H1 (cell line): ENCODE measurements around the gene NAA11. TPM values are rescaled to one million over a fixed set of nuclear protein-coding genes. Genes with fewer than 3 reads are reported as not detected.

Experiments
- BACH1 ChIP-seq: IDR thresholded peaks from 2 replicates; pipeline ENCODE4 v1.6.1; 2012; ENCODE audit warnings: low read length, improper control_type of control experiment
- BCL11A ChIP-seq, 2 experiments: IDR thresholded peaks; one replicate each; pipeline ENCODE4 v1.6.1; 2011; ENCODE audit warnings: low read depth in 2 of 2, low read length in 2 of 2, mild to moderate bottlenecking in 2 of 2
- CEBPB ChIP-seq: IDR thresholded peaks from 2 replicates; pipeline ENCODE4 v1.6.1; 2012; ENCODE audit warnings: low read depth, low read length
- CHD2 ChIP-seq: IDR thresholded peaks from 2 replicates; pipeline ENCODE4 v1.6.1; 2012; ENCODE audit warnings: low read length, improper control_type of control experiment
- CHD7 ChIP-seq: fragments of 300-600 bp; sonication (generic); IDR thresholded peaks from 2 replicates; pipeline ENCODE4 v1.7.1; 2012; ENCODE audit warnings: low read length, moderate library complexity, mild to moderate bottlenecking, inconsistent platforms; ENCODE audit not compliant: insufficient replicate concordance
- CTBP2 ChIP-seq: IDR thresholded peaks from 2 replicates; pipeline ENCODE4 v1.7.0; 2011; ENCODE audit warnings: borderline replicate concordance, mild to moderate bottlenecking, moderate library complexity, mixed read lengths, low read length; ENCODE audit not compliant: insufficient read depth, insufficient read length
- E2F6 ChIP-seq: IDR thresholded peaks from 2 replicates; pipeline ENCODE4 v1.6.1; 2012; ENCODE audit warnings: inconsistent platforms
- HDAC6 ChIP-seq: IDR thresholded peaks from one replicate; pipeline ENCODE4 v1.7.1; 2012; ENCODE audit warnings: low read depth, mild to moderate bottlenecking, inconsistent platforms, low read length, moderate library complexity
- KDM1A ChIP-seq: fragments of 200-600, 300-600 bp; sonication (generic); IDR thresholded peaks from 2 replicates; pipeline ENCODE4 v1.7.1; 2016; ENCODE audit warnings: mild to moderate bottlenecking, low read length, borderline replicate concordance
- KDM5A ChIP-seq: fragments of 200-600 bp; IDR thresholded peaks from 2 replicates; pipeline ENCODE4 v1.7.1; 2012; ENCODE audit warnings: mild to moderate bottlenecking, low read length, inconsistent platforms, mixed read lengths
- SIX5 ChIP-seq: IDR thresholded peaks from 2 replicates; pipeline ENCODE4 v1.6.1; 2011; ENCODE audit warnings: mild to moderate bottlenecking, low read depth, low read length
- SP2 ChIP-seq: IDR thresholded peaks from 2 replicates; pipeline ENCODE4 v1.6.1; 2012; ENCODE audit warnings: mild to moderate bottlenecking, low read length, inconsistent platforms
- TAF1 ChIP-seq: IDR thresholded peaks from 2 replicates; pipeline ENCODE4 v1.6.1; 2011; ENCODE audit warnings: mild to moderate bottlenecking, low read depth, low read length
- polyA plus RNA-seq, 7 experiments: library from polyadenylated mRNA; depleted of rRNA in 3 of 7; stranded (reverse) in 5 of 7; unstranded in 2 of 7; fragments of >200 nt in 5 of 7; fragments of 200-250 nt in 2 of 7; gene quantifications; 1 replicate in 5 of 7; 2 replicates in 1 of 7; 4 replicates in 1 of 7; pipeline versions ENCODE4 v1.2.1 to v1.2.3, GENCODE V29; 2011 to 2013; ENCODE audit warnings: missing spikeins in 2 of 7, mixed read lengths in 2 of 7
- total RNA-seq: library from RNA; stranded (reverse); fragmentation: NEBNext Ultra II Directional; extraction: Animal tissue kit (Norgen Biotek cat#: 25700); gene quantifications from 2 replicates; pipeline ENCODE4 v1.2.1, GENCODE V29; 2021

NAA11 gene
- total and polyA plus RNA-seq, 2 of the 8 experiments (the other 6 are each of a cell fraction or from before 2014, with no cell fraction given), result not detected

GRCh38 chr4:79311279-79311678 lies 14.6 kb downstream of the NAA11 start (continued):
- no peak for TF ChIP-seq CHD7
- TF ChIP-seq KDM5A, result no peak
- no peak for TF ChIP-seq HDAC6
- no peak for TF ChIP-seq CTBP2
- TF ChIP-seq E2F6, result no peak
- TF ChIP-seq BACH1, result no peak
- no peak for TF ChIP-seq TAF1
- no peak for TF ChIP-seq BCL11A (IDR thresholded peaks at IDR 0.05; ENCODE audit: low read depth in 2 of 2, low read length in 2 of 2)
- no peak for TF ChIP-seq KDM1A
- TF ChIP-seq CHD2, result no peak
- no peak for TF ChIP-seq CEBPB
- TF ChIP-seq SIX5, result no peak
- no peak for TF ChIP-seq SP2
